ENCODE data around the gene CD69. TPM values are rescaled to one million over a fixed set of nuclear protein-coding genes. Genes with fewer than 3 reads are reported as not detected.

CD69 gene
- total and polyA plus RNA-seq, 4 donors = 1.3 to 2.7 (median 1.7) TPM

DNA sequence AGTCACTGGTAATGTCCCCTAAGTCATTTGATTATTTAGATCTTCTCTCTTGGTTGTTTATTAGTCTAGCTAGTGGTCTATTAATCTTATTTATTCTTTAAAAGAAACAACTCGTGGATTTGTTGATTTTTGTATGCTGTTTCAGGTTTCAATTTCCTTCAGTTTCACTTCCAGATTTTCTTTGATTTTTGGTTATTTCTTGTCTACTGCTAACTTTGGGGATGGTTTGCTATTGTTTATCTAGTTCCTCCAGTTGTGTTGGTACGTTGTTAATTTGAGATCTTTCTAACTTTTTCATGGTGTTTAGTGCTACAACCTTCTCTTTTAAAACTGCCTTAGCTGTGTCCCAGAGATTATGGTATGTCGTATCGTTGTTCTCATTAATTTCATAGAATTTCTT lies 18.5 kb upstream of the CD69 start:
- H3K27ac ChIP-seq (ENCODE audit: low read depth in 1 of 2, low read length in 2 of 2) = no peak overlapping the region
- H3K9ac ChIP-seq (ENCODE audit: low read depth in 1 of 2, low read length in 2 of 2) = no peak overlapping the region
- H3K36me3 ChIP-seq (ENCODE audit: control insufficient read depth in 4 of 4, insufficient read depth in 3 of 4, low read depth in 1 of 4, low read length in 3 of 4) = no peaks in the 10 kb centered on the region
- no peaks in the 10 kb centered on the region for H3K27me3 ChIP-seq (ENCODE audit: control insufficient read depth in 4 of 4, insufficient read depth in 4 of 4, low read length in 3 of 4)
- WGBS = 81% methylated on average over 4 of the region's 4 CpGs
- no peaks in the 10 kb centered on the region for H3K9me3 ChIP-seq (ENCODE audit: control insufficient read depth in 4 of 4, low read length in 3 of 4)
- H3K4me1 ChIP-seq (ENCODE audit: control insufficient read depth in 4 of 4, insufficient read depth in 4 of 4, low read length in 3 of 4) = no peaks in the 10 kb centered on the region
- H3K4me3 ChIP-seq (ENCODE audit: low read depth in 1 of 3, low read length in 3 of 3) = no peak overlapping the region
- DNase-seq (ENCODE audit: low spot score) = no peak
- no peak for TF ChIP-seq JUND (IDR thresholded peaks at IDR 0.05)
- TF ChIP-seq, protein P1, sequence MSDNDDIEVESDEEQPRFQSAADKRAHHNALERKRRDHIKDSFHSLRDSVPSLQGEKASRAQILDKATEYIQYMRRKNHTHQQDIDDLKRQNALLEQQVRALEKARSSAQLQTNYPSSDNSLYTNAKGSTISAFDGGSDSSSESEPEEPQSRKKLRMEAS (IDR thresholded peaks at IDR 0.05) = no peak
- TF ChIP-seq HNF4G (IDR thresholded peaks at IDR 0.05) = no peak
- TF ChIP-seq, protein P2, sequence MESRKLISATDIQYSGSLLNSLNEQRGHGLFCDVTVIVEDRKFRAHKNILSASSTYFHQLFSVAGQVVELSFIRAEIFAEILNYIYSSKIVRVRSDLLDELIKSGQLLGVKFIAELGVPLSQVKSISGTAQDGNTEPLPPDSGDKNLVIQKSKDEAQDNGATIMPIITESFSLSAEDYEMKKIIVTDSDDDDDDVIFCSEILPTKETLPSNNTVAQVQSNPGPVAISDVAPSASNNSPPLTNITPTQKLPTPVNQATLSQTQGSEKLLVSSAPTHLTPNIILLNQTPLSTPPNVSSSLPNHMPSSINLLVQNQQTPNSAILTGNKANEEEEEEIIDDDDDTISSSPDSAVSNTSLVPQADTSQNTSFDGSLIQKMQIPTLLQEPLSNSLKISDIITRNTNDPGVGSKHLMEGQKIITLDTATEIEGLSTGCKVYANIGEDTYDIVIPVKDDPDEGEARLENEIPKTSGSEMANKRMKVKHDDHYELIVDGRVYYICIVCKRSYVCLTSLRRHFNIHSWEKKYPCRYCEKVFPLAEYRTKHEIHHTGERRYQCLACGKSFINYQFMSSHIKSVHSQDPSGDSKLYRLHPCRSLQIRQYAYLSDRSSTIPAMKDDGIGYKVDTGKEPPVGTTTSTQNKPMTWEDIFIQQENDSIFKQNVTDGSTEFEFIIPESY (IDR thresholded peaks at IDR 0.05) = no peak
- TF ChIP-seq TAF1 (conservative IDR thresholded peaks at IDR 0.05) = no peak
- TF ChIP-seq GABPA (IDR thresholded peaks at IDR 0.05 in 1 of 2, conservative IDR thresholded peaks at IDR 0.05 in 1 of 2) = no peak
- TF ChIP-seq FOXA1 (IDR thresholded peaks at IDR 0.05) = no peak
- no peak for TF ChIP-seq NR2F2 (IDR thresholded peaks at IDR 0.05)
- TF ChIP-seq YY1 (IDR thresholded peaks at IDR 0.05) = no peak
- TF ChIP-seq, protein P3, sequence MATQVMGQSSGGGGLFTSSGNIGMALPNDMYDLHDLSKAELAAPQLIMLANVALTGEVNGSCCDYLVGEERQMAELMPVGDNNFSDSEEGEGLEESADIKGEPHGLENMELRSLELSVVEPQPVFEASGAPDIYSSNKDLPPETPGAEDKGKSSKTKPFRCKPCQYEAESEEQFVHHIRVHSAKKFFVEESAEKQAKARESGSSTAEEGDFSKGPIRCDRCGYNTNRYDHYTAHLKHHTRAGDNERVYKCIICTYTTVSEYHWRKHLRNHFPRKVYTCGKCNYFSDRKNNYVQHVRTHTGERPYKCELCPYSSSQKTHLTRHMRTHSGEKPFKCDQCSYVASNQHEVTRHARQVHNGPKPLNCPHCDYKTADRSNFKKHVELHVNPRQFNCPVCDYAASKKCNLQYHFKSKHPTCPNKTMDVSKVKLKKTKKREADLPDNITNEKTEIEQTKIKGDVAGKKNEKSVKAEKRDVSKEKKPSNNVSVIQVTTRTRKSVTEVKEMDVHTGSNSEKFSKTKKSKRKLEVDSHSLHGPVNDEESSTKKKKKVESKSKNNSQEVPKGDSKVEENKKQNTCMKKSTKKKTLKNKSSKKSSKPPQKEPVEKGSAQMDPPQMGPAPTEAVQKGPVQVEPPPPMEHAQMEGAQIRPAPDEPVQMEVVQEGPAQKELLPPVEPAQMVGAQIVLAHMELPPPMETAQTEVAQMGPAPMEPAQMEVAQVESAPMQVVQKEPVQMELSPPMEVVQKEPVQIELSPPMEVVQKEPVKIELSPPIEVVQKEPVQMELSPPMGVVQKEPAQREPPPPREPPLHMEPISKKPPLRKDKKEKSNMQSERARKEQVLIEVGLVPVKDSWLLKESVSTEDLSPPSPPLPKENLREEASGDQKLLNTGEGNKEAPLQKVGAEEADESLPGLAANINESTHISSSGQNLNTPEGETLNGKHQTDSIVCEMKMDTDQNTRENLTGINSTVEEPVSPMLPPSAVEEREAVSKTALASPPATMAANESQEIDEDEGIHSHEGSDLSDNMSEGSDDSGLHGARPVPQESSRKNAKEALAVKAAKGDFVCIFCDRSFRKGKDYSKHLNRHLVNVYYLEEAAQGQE (IDR thresholded peaks at IDR 0.05) = no peak
- TF ChIP-seq, protein P4, sequence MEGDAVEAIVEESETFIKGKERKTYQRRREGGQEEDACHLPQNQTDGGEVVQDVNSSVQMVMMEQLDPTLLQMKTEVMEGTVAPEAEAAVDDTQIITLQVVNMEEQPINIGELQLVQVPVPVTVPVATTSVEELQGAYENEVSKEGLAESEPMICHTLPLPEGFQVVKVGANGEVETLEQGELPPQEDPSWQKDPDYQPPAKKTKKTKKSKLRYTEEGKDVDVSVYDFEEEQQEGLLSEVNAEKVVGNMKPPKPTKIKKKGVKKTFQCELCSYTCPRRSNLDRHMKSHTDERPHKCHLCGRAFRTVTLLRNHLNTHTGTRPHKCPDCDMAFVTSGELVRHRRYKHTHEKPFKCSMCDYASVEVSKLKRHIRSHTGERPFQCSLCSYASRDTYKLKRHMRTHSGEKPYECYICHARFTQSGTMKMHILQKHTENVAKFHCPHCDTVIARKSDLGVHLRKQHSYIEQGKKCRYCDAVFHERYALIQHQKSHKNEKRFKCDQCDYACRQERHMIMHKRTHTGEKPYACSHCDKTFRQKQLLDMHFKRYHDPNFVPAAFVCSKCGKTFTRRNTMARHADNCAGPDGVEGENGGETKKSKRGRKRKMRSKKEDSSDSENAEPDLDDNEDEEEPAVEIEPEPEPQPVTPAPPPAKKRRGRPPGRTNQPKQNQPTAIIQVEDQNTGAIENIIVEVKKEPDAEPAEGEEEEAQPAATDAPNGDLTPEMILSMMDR (IDR thresholded peaks at IDR 0.05; ENCODE audit: low read depth, low read length, missing input control) = no peak
- TF ChIP-seq SP1 (IDR thresholded peaks at IDR 0.05) = no peak

DNA sequence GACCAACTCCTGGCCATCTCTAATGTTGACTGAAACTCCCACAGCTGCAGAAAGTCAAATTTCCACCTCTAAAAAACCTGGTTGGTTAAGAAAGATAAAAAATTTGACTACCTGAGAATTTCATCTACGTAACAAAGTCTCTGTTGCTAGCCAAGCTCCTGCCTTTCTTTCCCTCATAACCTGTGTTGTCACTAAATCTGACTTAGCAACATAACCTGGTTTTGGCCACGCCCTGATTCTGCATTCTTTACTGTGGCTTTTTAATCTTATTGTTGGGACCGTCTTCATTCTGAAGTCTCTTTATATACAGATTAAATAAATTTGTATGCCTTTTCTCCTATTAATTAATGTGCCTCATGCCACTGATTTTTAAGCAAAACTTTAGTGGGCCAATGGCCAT lies 16.1 kb upstream of the CD69 start:
- no peak overlapping the region for H3K27ac ChIP-seq (ENCODE audit: low read depth in 1 of 2, low read length in 2 of 2)
- TF ChIP-seq JUND (IDR thresholded peaks at IDR 0.05) (no peak), SP1 (IDR thresholded peaks at IDR 0.05) (no peak), NR2F2 (IDR thresholded peaks at IDR 0.05) (no peak), GABPA (IDR thresholded peaks at IDR 0.05 in 1 of 2, conservative IDR thresholded peaks at IDR 0.05 in 1 of 2) (no peak), FOXA1 (IDR thresholded peaks at IDR 0.05) (no peak), HNF4G (IDR thresholded peaks at IDR 0.05) (no peak), RAD21 (IDR thresholded peaks at IDR 0.05) (no peak), TAF1 (conservative IDR thresholded peaks at IDR 0.05) (no peak), YY1 (IDR thresholded peaks at IDR 0.05) (no peak)
- TF ChIP-seq, protein P2 (IDR thresholded peaks at IDR 0.05) = no peak
- TF ChIP-seq, protein P1 (IDR thresholded peaks at IDR 0.05) = no peak
- TF ChIP-seq, protein P3 (IDR thresholded peaks at IDR 0.05) = no peak
- TF ChIP-seq, protein P4 (IDR thresholded peaks at IDR 0.05; ENCODE audit: low read depth, low read length, missing input control) = no peak

More for the DNA sequence above, 16.1 kb upstream of the CD69 start:
- no peaks in the 10 kb centered on the region for H3K9me3 ChIP-seq (ENCODE audit: control insufficient read depth in 4 of 4, low read length in 3 of 4)
- peaks cover 0 to 3% (median 0%) of the 10 kb centered on the region in 4 donors for H3K27me3 ChIP-seq (ENCODE audit: control insufficient read depth in 4 of 4, insufficient read depth in 4 of 4, low read length in 3 of 4)
- no peaks in the 10 kb centered on the region for H3K36me3 ChIP-seq (ENCODE audit: control insufficient read depth in 4 of 4, insufficient read depth in 3 of 4, low read depth in 1 of 4, low read length in 3 of 4)
- H3K4me3 ChIP-seq (ENCODE audit: low read depth in 1 of 3, low read length in 3 of 3) = no peak overlapping the region
- WGBS = 77% methylated on average over 3 of the region's 3 CpGs
- no peaks in the 10 kb centered on the region for H3K4me1 ChIP-seq (ENCODE audit: control insufficient read depth in 4 of 4, insufficient read depth in 4 of 4, low read length in 3 of 4)
- no peak for DNase-seq (ENCODE audit: low spot score)
- H3K9ac ChIP-seq (ENCODE audit: low read depth in 1 of 2, low read length in 2 of 2) = no peak overlapping the region
